Measurements from ENCODE around the gene CBFA2T3.
"Not testable (repeated sequence)": the region's sequence is repeated elsewhere in the genome, so short reads cannot be mapped to it uniquely, and the experiment has no call there.

Gene CBFA2T3

DNA sequence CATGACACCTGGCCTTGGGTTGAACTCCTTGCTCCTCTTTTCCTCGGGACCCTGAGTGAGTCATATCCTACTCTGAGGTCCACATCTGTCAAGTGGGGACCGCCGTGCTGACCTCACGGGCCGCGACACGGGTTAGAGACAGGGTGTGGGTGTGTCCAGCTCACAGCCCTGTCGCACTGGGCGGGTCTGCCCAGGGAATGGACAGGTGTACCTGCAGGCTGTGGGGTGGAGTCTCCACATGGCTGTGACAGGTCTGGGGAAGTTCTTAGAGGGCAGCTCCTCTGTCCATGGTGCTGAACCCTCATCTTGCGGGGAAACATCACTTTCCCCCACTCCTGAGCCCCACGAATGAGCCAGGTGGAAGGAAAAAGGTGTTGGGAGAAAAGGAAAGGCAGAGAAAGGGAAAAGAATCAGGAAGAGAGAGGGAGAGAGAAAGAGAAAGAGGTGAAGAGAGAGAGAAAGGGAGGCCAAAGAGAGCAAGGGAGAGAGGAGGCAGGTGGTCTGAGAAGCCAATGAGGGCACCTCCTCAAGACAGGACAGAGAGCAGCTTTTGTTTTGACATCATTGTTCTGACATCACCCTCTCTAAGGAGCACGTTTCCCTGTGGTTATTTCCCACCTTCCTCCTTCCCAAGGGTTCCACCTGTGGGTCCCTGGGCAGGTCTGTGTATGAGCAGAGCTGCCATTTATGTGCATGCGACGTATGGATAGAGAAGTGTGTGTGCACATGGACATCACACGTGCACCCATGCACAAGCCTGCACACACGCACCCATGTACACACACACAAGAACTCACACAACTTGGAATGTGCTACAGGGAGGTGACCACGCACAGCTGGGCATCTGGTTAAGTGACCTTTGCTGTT lies 32.6 kb upstream of the CBFA2T3 start:
- no peaks in the 10 kb centered on the region for H3K4me1 ChIP-seq (ENCODE audit: insufficient read depth, low read length)
- no peak overlapping the region for H3K9ac ChIP-seq (ENCODE audit: low read depth, low read length)
- no peak overlapping the region for H3K4me3 ChIP-seq (ENCODE audit: low read length)
- no peaks in the 10 kb centered on the region for H3K9me3 ChIP-seq (ENCODE audit: insufficient read depth, low read depth, low read length)
- no peak overlapping the region for H3K27ac ChIP-seq (ENCODE audit: low read length)
- H3K36me3 ChIP-seq (ENCODE audit: insufficient read depth, low read depth, low read length): no peaks in the 10 kb centered on the region
- H3K27me3 ChIP-seq (ENCODE audit: insufficient read depth, low read length): peaks cover 11% of the 10 kb centered on the region; the same call in 1 of the 2 replicates

DNA sequence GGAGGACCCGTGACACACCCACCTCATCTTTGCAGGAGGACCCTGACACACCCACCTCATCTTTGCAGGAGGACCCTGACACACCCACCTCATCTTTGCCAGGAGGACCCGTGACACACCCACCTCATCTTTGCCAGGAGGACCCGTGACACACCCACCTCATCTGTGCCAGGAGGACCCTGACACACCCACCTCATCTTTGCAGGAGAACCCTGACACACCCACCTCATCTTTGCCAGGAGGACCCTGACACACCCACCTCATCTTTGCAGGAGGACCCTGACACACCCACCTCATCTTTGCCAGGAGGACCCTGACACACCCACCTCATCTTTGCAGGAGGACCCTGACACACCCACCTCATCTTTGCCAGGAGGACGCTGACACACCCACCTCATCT lies 31.8 kb upstream of the CBFA2T3 start:
- not testable (repeated sequence) for H3K4me3 ChIP-seq (ENCODE audit: low read length); H3K27ac ChIP-seq (ENCODE audit: low read length); H3K9ac ChIP-seq (ENCODE audit: low read depth, low read length); H3K36me3 ChIP-seq (ENCODE audit: insufficient read depth, low read depth, low read length); H3K4me1 ChIP-seq (ENCODE audit: insufficient read depth, low read length); H3K9me3 ChIP-seq (ENCODE audit: insufficient read depth, low read depth, low read length)
- H3K27me3 ChIP-seq (ENCODE audit: insufficient read depth, low read length): peaks cover 11% of the 10 kb centered on the region; the same call in 1 of the 2 replicates

DNA sequence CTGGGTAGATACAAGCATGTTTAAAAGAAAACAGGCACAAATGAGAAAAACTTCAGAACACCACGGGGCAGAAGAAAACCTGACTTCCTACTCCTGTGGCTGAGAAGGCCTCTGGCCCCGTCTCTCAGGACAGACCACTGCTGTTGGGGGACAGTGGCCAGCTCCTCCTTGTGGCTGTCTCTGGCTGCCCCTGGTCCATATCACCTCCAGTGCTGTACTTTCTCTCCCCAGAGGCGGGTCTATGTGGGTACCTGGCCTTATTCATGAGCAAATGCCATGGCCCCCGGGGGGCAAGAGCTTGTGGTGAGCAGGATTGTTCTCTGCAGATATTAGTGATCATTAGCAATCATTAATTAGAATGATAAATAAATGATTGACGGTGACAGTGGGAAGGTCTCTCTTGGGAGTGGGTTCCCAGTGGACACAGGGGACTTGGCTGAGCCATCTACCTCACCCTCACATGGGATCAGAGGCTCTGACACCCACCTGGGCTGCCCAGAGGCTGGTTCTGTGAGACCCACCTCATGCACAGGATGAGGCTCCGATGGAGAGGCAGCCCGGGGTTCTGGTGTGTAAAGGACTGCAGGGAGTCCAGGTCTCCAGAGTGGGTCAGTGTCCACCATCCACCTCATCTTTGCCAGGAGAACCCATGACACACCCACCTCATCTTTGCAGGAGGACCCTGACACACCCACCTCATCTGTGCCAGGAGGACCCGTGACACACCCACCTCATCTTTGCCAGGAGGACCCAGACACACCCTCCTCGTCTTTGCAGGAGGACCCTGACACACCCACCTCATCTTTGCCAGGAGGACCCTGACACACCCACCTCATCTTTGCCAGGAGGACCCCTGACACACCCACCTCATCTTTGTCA lies 30.6 kb upstream of the CBFA2T3 start:
- Histone ChIP-seq H3K4me1 (ENCODE audit: insufficient read depth, low read length) (no peaks in the 10 kb centered on the region), H3K9me3 (ENCODE audit: insufficient read depth, low read depth, low read length) (no peaks in the 10 kb centered on the region), H3K27ac (ENCODE audit: low read length) (no peak overlapping the region), H3K27me3 (ENCODE audit: insufficient read depth, low read length) (peaks cover 6% of the 10 kb centered on the region; the same call in 1 of the 2 replicates), H3K9ac (ENCODE audit: low read depth, low read length) (no peak overlapping the region), H3K36me3 (ENCODE audit: insufficient read depth, low read depth, low read length) (no peaks in the 10 kb centered on the region), H3K4me3 (ENCODE audit: low read length) (no peak overlapping the region)

DNA sequence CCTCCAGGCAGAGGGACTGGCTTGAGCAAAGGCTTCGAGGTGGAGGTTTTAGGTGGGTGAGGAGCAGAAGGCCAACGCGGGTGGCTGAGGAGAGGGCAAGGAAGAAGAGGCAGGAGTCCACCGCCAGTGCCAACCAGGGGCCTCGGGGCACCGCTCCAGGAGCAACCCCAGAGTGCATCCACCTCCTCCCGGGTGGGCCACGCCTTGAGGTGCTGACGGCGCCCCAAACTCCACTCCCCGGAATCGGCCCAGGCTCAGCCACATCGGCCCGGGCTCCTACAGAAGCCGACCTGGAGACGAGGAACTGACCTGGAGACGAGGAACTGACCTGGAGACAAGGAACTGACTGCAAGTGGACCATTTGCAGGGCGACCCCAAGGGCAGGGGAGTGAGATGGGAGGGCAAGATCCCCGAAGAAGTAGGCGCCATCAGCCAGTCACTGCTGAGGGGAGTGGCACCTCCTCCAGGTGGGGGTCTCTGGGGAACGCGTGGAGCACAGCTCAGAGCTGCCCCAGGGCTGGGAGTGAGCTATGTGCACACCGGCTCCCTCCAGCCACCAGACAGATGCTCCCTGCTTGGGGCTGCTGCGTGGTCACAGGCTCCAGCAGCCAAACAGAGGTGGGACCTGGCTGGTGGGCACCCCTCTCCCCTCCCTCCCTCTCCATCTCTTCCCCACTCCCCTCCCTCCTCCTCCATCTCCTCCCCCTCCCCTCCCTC lies 29.2 kb upstream of the CBFA2T3 start:
- Histone ChIP-seq H3K4me1 (ENCODE audit: insufficient read depth, low read length) (no peaks in the 10 kb centered on the region; the same call in 1 of the 2 replicates), H3K27ac (ENCODE audit: low read length) (no peak overlapping the region), H3K4me3 (ENCODE audit: low read length) (no peak overlapping the region), H3K36me3 (ENCODE audit: insufficient read depth, low read depth, low read length) (no peaks in the 10 kb centered on the region), H3K27me3 (ENCODE audit: insufficient read depth, low read length) (peaks cover 14% of the 10 kb centered on the region), H3K9ac (ENCODE audit: low read depth, low read length) (no peak overlapping the region), H3K9me3 (ENCODE audit: insufficient read depth, low read depth, low read length) (no peaks in the 10 kb centered on the region)

DNA sequence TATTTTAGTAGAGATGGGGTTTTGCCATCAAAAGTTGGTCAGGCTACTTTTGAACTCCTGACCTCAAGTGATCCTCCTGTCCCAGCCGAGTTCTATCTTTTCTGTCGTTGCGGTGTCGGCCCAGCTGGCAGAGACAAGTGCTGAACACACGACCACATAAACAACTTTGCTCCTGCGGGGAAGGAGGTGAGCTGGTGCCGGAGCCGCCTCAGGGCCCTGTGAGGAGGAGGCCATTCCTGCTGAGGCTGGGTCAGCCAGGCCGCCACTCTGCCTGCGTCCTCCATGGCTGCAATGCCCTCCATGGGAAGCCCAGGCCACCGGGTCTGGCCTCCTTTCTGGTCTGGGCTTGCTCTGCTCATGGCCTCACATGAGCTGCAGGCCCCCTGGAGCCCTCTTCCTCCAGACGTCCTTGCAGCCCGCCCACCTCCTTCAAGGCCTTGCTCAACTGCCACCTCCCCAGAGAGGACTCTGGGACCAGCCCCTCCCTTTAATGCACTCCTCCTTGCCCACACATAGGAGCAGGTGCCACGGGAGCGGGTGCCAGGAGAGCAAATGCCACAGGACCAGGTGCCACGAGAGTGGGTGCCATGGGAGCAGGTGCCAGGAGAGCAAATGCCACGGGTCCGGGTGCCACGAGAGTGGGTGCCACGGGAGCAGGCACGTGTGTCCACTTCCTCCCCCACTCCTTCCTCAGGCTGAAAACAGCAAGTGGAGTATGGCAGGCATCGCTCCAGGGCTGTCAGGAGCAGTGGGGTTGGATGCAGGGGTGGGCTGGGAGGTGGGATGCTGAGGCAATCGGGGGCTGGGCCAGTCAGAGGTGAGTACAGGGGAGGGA lies 28.4 kb upstream of the CBFA2T3 start:
- H3K4me1 ChIP-seq (ENCODE audit: insufficient read depth, low read length): no peaks in the 10 kb centered on the region; the same call in 1 of the 2 replicates

DNA sequence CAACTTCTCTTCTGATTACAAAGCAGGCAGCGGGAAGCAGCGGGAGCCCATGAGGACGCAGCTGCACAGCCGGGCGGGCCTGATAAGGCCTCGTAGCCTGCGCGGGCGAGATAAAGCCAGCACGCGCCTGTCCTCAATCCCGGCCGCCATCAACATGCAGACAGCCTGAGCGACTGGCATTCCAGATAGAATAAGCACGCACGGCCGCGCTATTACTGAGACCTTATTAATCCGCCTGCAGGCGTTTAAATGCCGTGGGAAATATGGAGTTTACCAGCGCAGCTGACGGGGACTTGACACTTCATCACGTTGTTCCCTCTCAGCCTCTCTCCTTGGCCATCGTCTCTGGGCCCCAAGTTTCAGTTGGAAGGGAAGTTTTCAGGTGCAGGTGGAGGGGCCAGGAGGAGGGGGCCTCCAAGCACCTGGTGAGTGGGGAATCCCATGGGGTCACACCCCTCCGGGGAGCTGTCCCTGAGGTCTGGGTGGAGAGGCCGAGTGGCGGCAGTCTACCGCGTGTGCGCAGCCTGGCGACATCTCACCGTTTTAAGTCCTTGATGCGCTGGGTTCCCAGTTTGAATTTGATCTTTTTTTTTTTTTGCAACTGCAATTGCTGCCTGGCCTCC lies 27.3 kb upstream of the CBFA2T3 start:
- Histone ChIP-seq H3K27ac (ENCODE audit: low read length) (no peak overlapping the region), H3K9ac (ENCODE audit: low read depth, low read length) (no peak overlapping the region), H3K36me3 (ENCODE audit: insufficient read depth, low read depth, low read length) (no peaks in the 10 kb centered on the region), H3K4me3 (ENCODE audit: low read length) (no peak overlapping the region), H3K9me3 (ENCODE audit: insufficient read depth, low read depth, low read length) (no peaks in the 10 kb centered on the region; the same call in 1 of the 2 replicates), H3K4me1 (ENCODE audit: insufficient read depth, low read length) (peaks cover 4% of the 10 kb centered on the region; the same call in 1 of the 2 replicates), H3K27me3 (ENCODE audit: insufficient read depth, low read length) (peaks cover 23% of the 10 kb centered on the region)

More for the DNA sequence above, 28.4 kb upstream of the CBFA2T3 start:
- peaks cover 22% of the 10 kb centered on the region for H3K27me3 ChIP-seq (ENCODE audit: insufficient read depth, low read length)
- H3K9me3 ChIP-seq (ENCODE audit: insufficient read depth, low read depth, low read length): no peaks in the 10 kb centered on the region; the same call in 1 of the 2 replicates
- H3K9ac ChIP-seq (ENCODE audit: low read depth, low read length): no peak overlapping the region
- no peaks in the 10 kb centered on the region for H3K36me3 ChIP-seq (ENCODE audit: insufficient read depth, low read depth, low read length)
- H3K27ac ChIP-seq (ENCODE audit: low read length): no peak overlapping the region
- no peak overlapping the region for H3K4me3 ChIP-seq (ENCODE audit: low read length)

DNA sequence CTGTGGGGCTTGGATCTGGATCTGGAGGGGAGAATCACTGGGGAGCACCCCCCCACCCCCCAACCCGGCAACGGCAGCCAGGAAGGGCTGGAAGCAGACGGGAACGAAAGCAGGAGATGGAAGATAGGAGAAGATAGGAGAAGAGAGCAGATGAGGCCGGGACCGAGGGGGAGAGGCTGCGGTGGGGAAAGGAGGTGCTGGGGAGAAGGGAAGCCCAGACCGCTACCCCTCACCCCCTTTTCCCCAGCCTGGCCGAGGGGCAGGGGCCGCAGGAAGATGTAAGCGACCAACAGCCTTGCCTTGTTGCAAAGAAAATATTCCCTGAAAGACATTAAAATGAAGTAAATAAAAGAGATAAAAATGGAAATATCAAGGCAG lies 26.8 kb upstream of the CBFA2T3 start:
- H3K9ac ChIP-seq (ENCODE audit: low read depth, low read length): no peak overlapping the region
- no peak overlapping the region for H3K27ac ChIP-seq (ENCODE audit: low read length)
- no peak overlapping the region for H3K4me3 ChIP-seq (ENCODE audit: low read length)
- H3K9me3 ChIP-seq (ENCODE audit: insufficient read depth, low read depth, low read length): no peaks in the 10 kb centered on the region; the same call in 1 of the 2 replicates
- H3K4me1 ChIP-seq (ENCODE audit: insufficient read depth, low read length): peaks cover 4% of the 10 kb centered on the region; the same call in 1 of the 2 replicates
- H3K36me3 ChIP-seq (ENCODE audit: insufficient read depth, low read depth, low read length): no peaks in the 10 kb centered on the region
- peaks cover 23% of the 10 kb centered on the region for H3K27me3 ChIP-seq (ENCODE audit: insufficient read depth, low read length)

DNA sequence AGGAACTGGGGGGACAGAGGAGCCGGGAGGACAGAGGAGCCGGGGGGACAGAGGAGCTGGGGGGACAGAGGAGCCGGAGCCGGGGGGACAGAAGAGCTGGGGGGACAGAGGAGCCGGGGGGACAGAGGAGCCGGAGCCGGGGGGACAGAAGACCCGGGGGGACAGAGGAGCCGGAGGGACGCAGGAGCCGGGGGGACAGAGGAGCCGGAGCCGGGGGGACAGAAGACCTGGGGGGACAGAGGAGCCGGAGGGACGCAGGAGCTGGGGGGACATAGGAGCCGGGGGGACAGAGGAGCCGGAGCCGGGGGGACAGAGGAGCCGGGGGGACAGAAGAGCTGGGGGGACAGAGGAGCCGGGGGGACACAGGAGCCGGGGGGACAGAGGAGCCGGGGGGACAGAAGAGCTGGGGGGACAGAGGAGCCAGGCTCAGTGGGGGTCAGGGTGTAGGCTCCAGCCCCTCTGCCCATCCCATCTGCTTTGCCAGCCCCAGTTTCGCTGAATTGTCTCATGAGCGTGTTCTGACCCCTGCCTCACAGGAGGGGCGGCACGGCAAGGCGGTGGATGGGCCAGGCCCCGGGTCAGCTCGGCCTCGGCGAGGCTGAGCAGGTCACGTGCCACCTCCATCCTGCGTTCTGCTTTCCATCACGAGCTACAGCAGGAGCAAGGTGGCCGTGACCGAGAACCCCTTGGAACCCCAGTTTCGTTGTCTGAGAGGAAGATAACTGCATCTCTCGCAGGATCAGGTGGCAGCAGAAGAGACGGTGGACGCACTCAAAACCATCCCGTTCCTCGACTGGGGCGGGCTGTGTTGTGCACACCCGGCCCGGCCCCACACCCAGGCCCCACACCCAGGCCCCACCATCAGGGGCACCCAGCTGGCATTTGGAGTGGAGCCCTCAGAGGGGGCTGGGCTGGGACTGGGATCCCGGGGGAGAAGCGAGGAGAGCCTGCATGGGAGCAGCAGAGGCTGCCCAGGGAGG lies 26.1 kb upstream of the CBFA2T3 start:
- Histone ChIP-seq H3K9me3 (ENCODE audit: insufficient read depth, low read depth, low read length) (peaks cover 2% of the 10 kb centered on the region), H3K9ac (ENCODE audit: low read depth, low read length) (no peak overlapping the region), H3K27ac (ENCODE audit: low read length) (no peak overlapping the region), H3K36me3 (ENCODE audit: insufficient read depth, low read depth, low read length) (no peaks in the 10 kb centered on the region), H3K27me3 (ENCODE audit: insufficient read depth, low read length) (peaks cover 23% of the 10 kb centered on the region), H3K4me3 (ENCODE audit: low read length) (no peak overlapping the region), H3K4me1 (ENCODE audit: insufficient read depth, low read length) (peaks cover 4% of the 10 kb centered on the region; the same call in 1 of the 2 replicates)

DNA sequence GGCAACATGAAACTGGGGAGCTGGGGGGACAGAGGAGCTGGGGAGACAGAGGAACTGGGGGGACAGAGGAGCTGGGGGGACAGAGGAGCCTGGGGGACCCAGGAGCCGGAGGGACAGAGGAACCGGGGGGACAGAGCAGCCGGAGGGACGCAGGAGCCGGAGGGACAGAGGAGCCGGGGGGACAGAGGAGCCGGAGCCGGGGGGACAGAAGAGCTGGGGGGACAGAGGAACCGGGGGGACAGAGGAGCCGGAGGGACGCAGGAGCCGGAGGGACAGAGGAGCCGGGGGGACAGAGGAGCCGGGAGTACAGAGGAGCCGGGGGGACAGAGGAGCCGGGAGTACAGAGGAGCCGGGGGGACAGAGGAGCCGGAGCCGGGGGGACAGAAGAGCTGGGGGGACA lies 25.1 kb upstream of the CBFA2T3 start:
- H3K9ac ChIP-seq (ENCODE audit: low read depth, low read length); H3K4me1 ChIP-seq (ENCODE audit: insufficient read depth, low read length); H3K27ac ChIP-seq (ENCODE audit: low read length); H3K36me3 ChIP-seq (ENCODE audit: insufficient read depth, low read depth, low read length); H3K4me3 ChIP-seq (ENCODE audit: low read length): not testable (repeated sequence)
- H3K27me3 ChIP-seq (ENCODE audit: insufficient read depth, low read length): peaks cover 23% of the 10 kb centered on the region
- H3K9me3 ChIP-seq (ENCODE audit: insufficient read depth, low read depth, low read length): peaks cover 12% of the 10 kb centered on the region
